Adrenal gland (tissue), 12 donors: Measurements from ENCODE around the gene HCN3. TPM values are rescaled to one million over a fixed set of nuclear protein-coding genes. Genes with fewer than 3 reads are reported as not detected.
A peak's percentile ranks its signal among the peaks of the same experiment; 100 is the strongest.

Source experiments
- DNase-seq, 7 donors: peaks; one replicate each; pipeline ENCODE4 v3.0.0-alpha.2; 2019 to 2020
- H3K27ac ChIP-seq, 5 donors: fragments of 200-600 bp; sonication (generic) in 4 of 5; 1 replicate in 3 of 5; 2 replicates in 2 of 5; pipeline versions ENCODE4 v1.5.1 to v1.8.0; 2016 to 2020; ENCODE audit warnings: mild to moderate bottlenecking in 1 of 5
- H3K27me3 ChIP-seq: fragments of 200-600 bp; 2 replicates; pipeline ENCODE4 v1.8.0; 2021
- H3K36me3 ChIP-seq, 2 donors: fragments of 200-600 bp; replicated peaks in 1 of 2; 1 replicate in 1 of 2; 2 replicates in 1 of 2; pipeline versions ENCODE4 v1.5.1 to v1.8.0; 2018 to 2022
- H3K4me1 ChIP-seq, 2 donors: fragments of 200-600 bp; replicated peaks in 1 of 2; 1 replicate in 1 of 2; 2 replicates in 1 of 2; pipeline versions ENCODE4 v1.5.1 to v1.8.0; 2018 to 2021
- H3K4me3 ChIP-seq, 4 donors: fragments of 200-600 bp; sonication (generic) in 3 of 4; one replicate each; pipeline ENCODE4 v1.5.1; 2016 to 2018
- H3K9me3 ChIP-seq, 3 donors: fragments of 200-600 bp; sonication (generic) in 1 of 3; replicated peaks in 1 of 3; 1 replicate in 2 of 3; 2 replicates in 1 of 3; pipeline versions ENCODE4 v1.5.1 to v1.8.0; 2016 to 2021
- POLR2A ChIP-seq, 2 donors: fragments of 450-650 bp; IDR thresholded peaks; one replicate each; pipeline ENCODE4 v1.6.1; 2017; ENCODE audit warnings: antibody characterized with exemption in 2 of 2, mild to moderate bottlenecking in 2 of 2, moderate library complexity in 1 of 2
- WGBS, 4 donors: extraction: QIAGEN DNeasy Blood & Tissue Kit in 2 of 4; methylation state at CpG; one replicate each; pipeline versions ENCODE4 v1.1.5 to v1.1.7; 2013 to 2017; 5-methylcytosine and 5-hydroxymethylcytosine counted together
- intact Hi-C, 2 donors: fragments of 100-400 bp; cut with DNase I; formaldehyde crosslinking; loops; one replicate each; pipeline versions ENCODE4 v1.14.1 to v1.15.0; 2022 to 2023
- polyA plus RNA-seq, 3 donors: library from polyadenylated mRNA; stranded (reverse); fragments of 200-250 nt in 2 of 3; fragments of 350-450 nt in 1 of 3; fragmentation: Illumina TruSeq in 1 of 3; extraction: RNeasy Lipid Tissue Mini Kit (QIAGEN cat#74804) in 1 of 3; gene quantifications; one replicate each; pipeline ENCODE4 v1.2.3, GENCODE V29; 2013 to 2014
- total RNA-seq, 9 donors: library from RNA; depleted of rRNA in 4 of 9; stranded (reverse); fragments of >200 nt in 4 of 9; fragments of 120-200 nt in 1 of 9; fragmentation: NEBNext Ultra II Directional in 1 of 9; extraction: Animal tissue kit (Norgen Biotek cat#: 25700) in 1 of 9; gene quantifications; one replicate each; pipeline versions ENCODE4 v1.1.0 to v1.2.4, GENCODE V29; 2013 to 2023
- TF ChIP-seq, protein P1 (sequence below), 6 experiments: fragments of 450-650 bp in 4 of 6; fragments of 200-600 bp in 2 of 6; sonication (generic) in 1 of 6; IDR thresholded peaks; 1 replicate in 5 of 6; 2 replicates in 1 of 6; pipeline versions ENCODE4 v1.5.1 to v1.8.0; 2016 to 2021; ENCODE audit warnings: antibody characterized with exemption in 6 of 6, mild to moderate bottlenecking in 2 of 6, moderate library complexity in 1 of 6
- donor health status: healthy with polysubstance abuse.
- donor health status: Bipolar disorder and iron deficiency.
- donor health status: DM: yes; HTN: yes; CAD: no.
- donor health status: DM: no; HTN: no; CAD: no.
- donor health status: DM: no; HTN: no; CAD: no.
- donor health status: DM: yes; HTN: yes; CAD: no.

Gene HCN3
- total and polyA plus RNA-seq, 12 donors: 1.0 to 14.5 (median 3.7) TPM

DNA sequence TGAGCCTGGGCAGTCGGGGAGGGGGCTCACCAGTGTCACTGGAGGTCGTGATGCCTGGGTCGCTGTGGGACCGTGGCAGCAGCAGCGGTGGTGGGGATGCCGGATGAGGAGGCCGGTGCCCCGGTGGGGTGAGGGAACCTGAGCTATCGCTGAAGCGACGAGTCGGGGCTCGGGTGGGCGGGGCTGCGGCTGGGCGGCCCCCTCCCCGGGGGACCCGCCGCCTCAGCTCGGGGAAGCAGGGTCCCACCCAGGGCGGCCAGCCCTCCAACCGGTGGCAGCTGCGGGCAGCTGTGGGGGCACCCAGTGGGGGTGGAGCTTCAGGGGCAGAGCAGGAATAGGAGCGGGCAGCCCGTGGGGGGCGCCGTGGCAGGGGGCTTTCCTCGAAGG, 27.0 kb upstream of the HCN3 start:
- Histone ChIP-seq H3K27ac (peak overlapping the region in 2 of 5 donors; percentile 59 to 81), H3K4me3 (peak overlapping the region in 1 of 4 donors; percentile 45)

DNA sequence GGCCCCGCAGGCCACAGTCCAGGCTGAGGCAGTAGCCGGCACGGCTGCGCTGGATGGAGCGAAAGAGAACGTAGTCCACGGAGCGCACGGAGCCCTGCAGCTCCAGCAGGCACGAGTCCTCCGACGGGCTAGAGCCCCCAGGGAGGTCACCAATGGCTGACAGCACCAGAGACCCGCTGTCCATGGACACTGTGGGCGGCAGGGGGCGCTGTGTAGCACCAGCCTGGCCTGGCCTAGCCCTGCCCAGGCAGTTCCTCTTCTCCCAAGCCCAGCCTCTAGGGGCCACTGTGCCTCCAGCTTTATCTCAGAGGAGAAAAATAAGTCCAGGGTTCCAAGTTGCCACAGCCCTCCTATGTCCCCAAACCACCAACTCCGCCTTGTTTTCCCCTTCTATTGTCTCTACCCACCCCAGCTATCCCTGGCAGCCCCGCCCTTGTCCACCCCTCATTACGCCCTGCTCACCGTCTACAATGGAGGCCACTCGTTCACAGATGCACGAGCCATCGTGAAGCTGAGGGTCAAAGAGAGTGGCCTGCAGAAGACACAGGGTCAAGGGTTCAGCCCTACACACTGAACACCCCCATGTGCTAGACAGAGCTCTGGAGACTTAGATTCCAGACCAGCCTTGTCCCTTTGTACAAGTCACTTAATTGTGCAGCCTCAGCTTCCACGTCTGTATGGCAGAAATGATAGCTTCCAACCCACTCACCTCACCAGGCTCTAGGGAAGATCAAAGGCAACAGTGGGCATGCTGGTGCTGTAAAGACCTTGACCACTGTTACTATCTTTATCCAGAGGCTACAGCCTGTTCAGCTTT, 26.4 kb upstream of the HCN3 start:
- DNase-seq: peak; percentile 92 to 97 (median 94)
- no peaks in the 10 kb centered on the region for H3K27me3 ChIP-seq
- H3K4me3 ChIP-seq: peak overlapping the region in 1 of 4 donors; percentile 45
- H3K4me1 ChIP-seq: peaks cover 22 to 33% of the 10 kb centered on the region in 2 donors
- 14 to 30% (median 15%) methylated on average over 8 to 23 of the region's 23 CpGs for WGBS, 4 donors
- H3K9me3 ChIP-seq: no peaks in the 10 kb centered on the region
- peaks cover 0 to 16% of the 10 kb centered on the region in 2 donors for H3K36me3 ChIP-seq
- H3K27ac ChIP-seq: peak overlapping the region in 3 of 5 donors; percentile 58 to 81 (median 59)
- TF ChIP-seq, protein P1, sequence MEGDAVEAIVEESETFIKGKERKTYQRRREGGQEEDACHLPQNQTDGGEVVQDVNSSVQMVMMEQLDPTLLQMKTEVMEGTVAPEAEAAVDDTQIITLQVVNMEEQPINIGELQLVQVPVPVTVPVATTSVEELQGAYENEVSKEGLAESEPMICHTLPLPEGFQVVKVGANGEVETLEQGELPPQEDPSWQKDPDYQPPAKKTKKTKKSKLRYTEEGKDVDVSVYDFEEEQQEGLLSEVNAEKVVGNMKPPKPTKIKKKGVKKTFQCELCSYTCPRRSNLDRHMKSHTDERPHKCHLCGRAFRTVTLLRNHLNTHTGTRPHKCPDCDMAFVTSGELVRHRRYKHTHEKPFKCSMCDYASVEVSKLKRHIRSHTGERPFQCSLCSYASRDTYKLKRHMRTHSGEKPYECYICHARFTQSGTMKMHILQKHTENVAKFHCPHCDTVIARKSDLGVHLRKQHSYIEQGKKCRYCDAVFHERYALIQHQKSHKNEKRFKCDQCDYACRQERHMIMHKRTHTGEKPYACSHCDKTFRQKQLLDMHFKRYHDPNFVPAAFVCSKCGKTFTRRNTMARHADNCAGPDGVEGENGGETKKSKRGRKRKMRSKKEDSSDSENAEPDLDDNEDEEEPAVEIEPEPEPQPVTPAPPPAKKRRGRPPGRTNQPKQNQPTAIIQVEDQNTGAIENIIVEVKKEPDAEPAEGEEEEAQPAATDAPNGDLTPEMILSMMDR (IDR thresholded peaks at IDR 0.05): peak; percentile 100
- TF ChIP-seq POLR2A (IDR thresholded peaks at IDR 0.05): no peak
- intact Hi-C loops: loop anchor here (5.0 kb wide), 2 partner anchors 71 to 346 kb away; partner anchors contain the start of gene RUSC1 (in 2 of the 2)

More for the DNA sequence above, 27.0 kb upstream of the HCN3 start:
- no peak for DNase-seq
- TF ChIP-seq, protein P1 (IDR thresholded peaks at IDR 0.05): no peak
- no peak for TF ChIP-seq POLR2A (IDR thresholded peaks at IDR 0.05)
- peaks cover 22 to 30% of the 10 kb centered on the region in 2 donors for H3K4me1 ChIP-seq
- peaks cover 0 to 16% of the 10 kb centered on the region in 2 donors for H3K36me3 ChIP-seq
- intact Hi-C loops: loop anchor here (5.0 kb wide), 2 partner anchors 72 to 347 kb away; partner anchors contain the start of gene RUSC1 (in 2 of the 2)
- H3K9me3 ChIP-seq: no peaks in the 10 kb centered on the region
- 30 to 32% (median 32%) methylated on average over 5 to 28 of the region's 28 CpGs; no CpG with 5 or more reads in 1 of the 4 donors for WGBS, 4 donors
- H3K27me3 ChIP-seq: no peaks in the 10 kb centered on the region

DNA sequence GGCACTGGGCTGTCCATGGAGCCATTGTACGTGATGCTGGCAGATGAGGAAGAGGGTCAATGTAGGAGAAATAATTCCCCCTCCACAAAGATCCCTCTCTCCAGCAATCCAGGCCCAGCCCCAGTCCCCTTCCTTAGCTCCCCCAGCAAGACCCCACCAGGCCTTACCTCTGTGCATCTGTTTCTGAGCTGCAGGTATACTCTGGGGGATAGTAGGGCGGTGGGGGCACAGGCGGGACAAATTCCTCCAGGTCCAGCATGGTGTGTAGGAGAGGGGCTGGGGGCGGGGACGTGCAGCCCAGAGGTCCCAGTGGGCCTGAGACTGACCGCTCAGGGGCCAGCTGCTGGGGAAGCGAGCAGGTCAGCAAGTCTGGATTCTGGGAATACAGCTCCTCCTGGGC, 25.7 kb upstream of the HCN3 start:
- Histone ChIP-seq H3K36me3 (peaks cover 0 to 16% of the 10 kb centered on the region in 2 donors), H3K4me3 (no peak overlapping the region), H3K9me3 (no peaks in the 10 kb centered on the region), H3K27me3 (no peaks in the 10 kb centered on the region), H3K27ac (peak overlapping the region in 2 of 5 donors; percentile 59 to 81), H3K4me1 (peaks cover 22 to 37% of the 10 kb centered on the region in 2 donors)
- 48 to 79% (median 77%) methylated on average over 5 to 7 of the region's 7 CpGs for WGBS, 4 donors
- no peak for DNase-seq
- intact Hi-C loops: loop anchor here (5.0 kb wide), 2 partner anchors 71 to 346 kb away; partner anchors contain the start of gene RUSC1 (in 2 of the 2)
- no peak for TF ChIP-seq POLR2A (IDR thresholded peaks at IDR 0.05)
- TF ChIP-seq, protein P1 (IDR thresholded peaks at IDR 0.05): no peak

DNA sequence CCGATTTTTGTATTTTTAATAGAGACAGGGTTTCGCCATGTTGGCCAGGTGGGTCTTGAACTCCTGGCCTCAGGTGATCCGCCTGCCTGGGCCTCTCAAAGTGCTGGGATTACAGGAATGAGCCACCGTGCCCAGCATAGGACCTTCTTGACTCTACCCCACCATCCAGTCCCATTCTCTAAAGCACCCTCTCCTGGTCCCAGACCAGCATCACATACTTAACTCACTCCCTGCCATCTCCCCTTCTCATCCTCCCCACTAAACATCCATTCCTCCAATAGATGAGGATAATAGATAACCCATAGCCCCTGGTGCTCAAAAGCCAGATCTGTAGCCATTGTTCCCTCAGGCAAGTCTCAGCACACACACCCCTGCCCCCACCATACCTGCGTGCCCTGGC, 24.1 kb upstream of the HCN3 start:
- intact Hi-C loops: loop anchor here (5.0 kb wide), 2 partner anchors 69 to 344 kb away; partner anchors contain the start of gene RUSC1 (in 2 of the 2)
- TF ChIP-seq, protein P1 (IDR thresholded peaks at IDR 0.05): no peak
- no peak for TF ChIP-seq POLR2A (IDR thresholded peaks at IDR 0.05)
- no peak for DNase-seq
- 81 to 90% (median 88%) methylated on average over 5 of the region's 5 CpGs for WGBS, 4 donors
- H3K27me3 ChIP-seq: no peaks in the 10 kb centered on the region
- peaks cover 22 to 37% of the 10 kb centered on the region in 2 donors for H3K4me1 ChIP-seq
- H3K27ac ChIP-seq: peak overlapping the region in 2 of 5 donors; percentile 97 to 99
- H3K9me3 ChIP-seq: no peaks in the 10 kb centered on the region
- H3K4me3 ChIP-seq: no peak overlapping the region
- H3K36me3 ChIP-seq: peaks cover 0 to 17% of the 10 kb centered on the region in 2 donors
